ENCODE results near the gene SF3B3. TPM values are rescaled to one million over a fixed set of nuclear protein-coding genes. Genes with fewer than 3 reads are reported as not detected.

Gene SF3B3
- total and polyA plus RNA-seq, 2 donors (not counting 3 experiments of a cell fraction or from before 2014, with no cell fraction given): 167 to 324 TPM

DNA sequence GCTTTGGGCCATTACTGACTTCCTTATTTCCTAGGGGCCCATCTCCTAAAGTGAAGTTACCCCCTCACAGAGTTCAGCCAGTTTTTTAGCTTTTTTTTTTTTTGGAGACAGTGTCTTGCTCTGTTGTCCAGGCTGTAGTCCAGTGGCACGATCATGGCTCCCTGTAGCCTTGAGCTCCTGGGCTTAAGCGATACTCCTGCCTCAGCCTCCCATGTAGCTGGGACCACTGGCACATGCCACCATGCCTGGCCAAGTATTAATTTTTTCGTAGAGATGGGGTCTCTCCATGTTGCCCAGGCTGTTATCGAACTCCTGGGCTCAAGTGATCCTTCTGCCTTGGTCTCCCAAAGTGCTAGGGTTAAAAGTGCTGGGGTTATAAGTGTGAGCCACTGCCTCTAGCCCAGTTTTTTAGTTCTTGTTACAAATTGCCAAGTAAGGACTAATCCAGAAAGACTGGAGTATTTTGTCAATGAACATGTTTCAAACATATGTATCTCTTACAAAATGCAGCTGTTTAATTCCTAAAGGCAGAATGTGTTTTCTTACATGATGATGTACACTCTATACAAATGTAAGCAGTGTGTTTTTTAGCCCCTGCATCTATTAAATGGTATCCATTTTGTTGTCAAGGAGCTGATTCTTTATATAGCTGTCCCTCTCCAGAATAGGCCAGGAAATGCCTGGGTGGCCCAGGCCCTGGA, 73.7 kb downstream of the SF3B3 start:
- TF ChIP-seq FOS (IDR thresholded peaks at IDR 0.05; ENCODE audit: borderline replicate concordance, insufficient read depth, low read length) (no peak), POLR2A (IDR thresholded peaks at IDR 0.05; ENCODE audit: low read depth, low read length) (no peak)
- ChIA-PET POLR2A (no interaction called here), CTCF (interaction anchor here (0.6 kb wide), 1 partner anchor 55 kb away, joined by 3 read pairs; no protein-coding TSS in a partner anchor)
- Histone ChIP-seq H3K4me2 (ENCODE audit: insufficient read depth, low read length) (no peak overlapping the region), H3K9ac (replicated peaks; ENCODE audit: extremely low read depth, insufficient read depth, low read length) (no peak overlapping the region), H3K4me3 (replicated peaks in 1 of 3; ENCODE audit: insufficient read depth in 1 of 3, low read depth in 1 of 3, low read length in 3 of 3) (no peak overlapping the region), H4K20me1 (replicated peaks; ENCODE audit: control insufficient read depth, extremely low read depth, insufficient read depth, low read length) (no peaks in the 10 kb centered on the region), H3K9me1 (replicated peaks; ENCODE audit: control insufficient read depth, extremely low read depth, insufficient read depth, low read length) (no peaks in the 10 kb centered on the region), H3K27me3 (ENCODE audit: control insufficient read depth in 2 of 2, insufficient read depth in 2 of 2, low read length in 2 of 2) (no peaks in the 10 kb centered on the region), H3K4me1 (ENCODE audit: control insufficient read depth, extremely low read depth, insufficient read depth, low read length) (no peaks in the 10 kb centered on the region), H3K79me2 (ENCODE audit: control insufficient read depth, insufficient read depth, low read length) (no peaks in the 10 kb centered on the region), H3K9me3 (replicated peaks; ENCODE audit: control insufficient read depth, insufficient read depth, low read length) (no peaks in the 10 kb centered on the region), H3K27ac (ENCODE audit: insufficient read depth, low read depth, low read length) (no peak overlapping the region), H3K36me3 (ENCODE audit: control insufficient read depth in 2 of 2, extremely low read depth in 1 of 2, insufficient read depth in 2 of 2, low read length in 2 of 2) (no peaks in the 10 kb centered on the region), H2AFZ (ENCODE audit: low read depth, low read length) (no peak overlapping the region)
- intact Hi-C loops (cut with micrococcal nuclease): no loop called here
- DNase-seq (ENCODE audit: low read depth, low spot score) (no peak), FAIRE-seq (no peak)
- no TSS peak for BruUV-seq (replicated peaks)
- dilution Hi-C loops (cut with MboI; ENCODE audit: extremely low pct_ligation_motif_present, low sequenced_read_pairs): no loop called here

DNA sequence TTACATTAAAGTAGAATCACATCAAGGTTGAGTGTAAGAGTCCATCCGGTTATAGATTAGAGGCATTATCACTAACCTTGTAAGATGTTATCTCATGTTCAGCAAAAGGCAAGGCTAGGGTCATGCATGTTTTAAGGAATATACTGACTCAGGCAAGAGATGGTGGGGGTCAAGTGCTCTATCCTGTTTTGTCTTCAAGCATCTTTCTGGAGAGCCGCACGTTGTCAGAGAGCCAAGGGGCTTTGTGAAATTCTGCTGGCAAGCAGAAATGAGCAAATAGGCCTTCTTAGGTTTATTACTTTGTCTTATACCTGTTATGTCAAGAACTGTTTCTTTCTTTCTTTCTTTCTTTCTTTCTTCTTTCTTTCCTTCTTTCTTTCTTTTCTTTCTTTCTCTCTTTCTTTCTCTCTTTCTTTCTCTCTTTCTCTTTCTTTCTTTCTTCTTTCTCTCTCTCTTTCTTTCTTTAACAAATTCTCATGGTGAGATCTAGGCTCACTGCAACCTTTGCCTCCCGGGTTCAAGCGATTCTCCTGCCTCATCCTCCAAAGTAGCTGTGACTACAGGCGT, 75.4 kb downstream of the SF3B3 start:
- FAIRE-seq (no peak), DNase-seq (ENCODE audit: low read depth, low spot score) (no peak)
- no peaks in the 10 kb centered on the region for H3K36me3 ChIP-seq (ENCODE audit: control insufficient read depth in 2 of 2, extremely low read depth in 1 of 2, insufficient read depth in 2 of 2, low read length in 2 of 2)
- no peak overlapping the region for H3K27ac ChIP-seq (ENCODE audit: insufficient read depth, low read depth, low read length)
- no TSS peak for BruUV-seq (replicated peaks)
- H3K4me2 ChIP-seq (ENCODE audit: insufficient read depth, low read length): no peak overlapping the region
- POLR2A ChIA-PET: no interaction called here
- H3K4me3 ChIP-seq (replicated peaks in 1 of 3; ENCODE audit: insufficient read depth in 1 of 3, low read depth in 1 of 3, low read length in 3 of 3): no peak overlapping the region
- no peaks in the 10 kb centered on the region for H3K9me1 ChIP-seq (replicated peaks; ENCODE audit: control insufficient read depth, extremely low read depth, insufficient read depth, low read length)
- H3K9me3 ChIP-seq (replicated peaks; ENCODE audit: control insufficient read depth, insufficient read depth, low read length): no peaks in the 10 kb centered on the region
- dilution Hi-C loops (cut with MboI; ENCODE audit: extremely low pct_ligation_motif_present, low sequenced_read_pairs) (no loop called here), intact Hi-C loops (cut with micrococcal nuclease) (no loop called here)
- H2AFZ ChIP-seq (ENCODE audit: low read depth, low read length): no peak overlapping the region
- no peaks in the 10 kb centered on the region for H3K79me2 ChIP-seq (ENCODE audit: control insufficient read depth, insufficient read depth, low read length)
- H3K9ac ChIP-seq (replicated peaks; ENCODE audit: extremely low read depth, insufficient read depth, low read length): no peak overlapping the region
- H3K4me1 ChIP-seq (ENCODE audit: control insufficient read depth, extremely low read depth, insufficient read depth, low read length): no peaks in the 10 kb centered on the region
- TF ChIP-seq JUN (IDR thresholded peaks at IDR 0.05; ENCODE audit: borderline replicate concordance, insufficient read depth, insufficient read length, low read depth): no peak
- TF ChIP-seq FOS (IDR thresholded peaks at IDR 0.05; ENCODE audit: borderline replicate concordance, insufficient read depth, low read length): no peak
- no peak for TF ChIP-seq POLR2AphosphoS5 (IDR thresholded peaks at IDR 0.05; ENCODE audit: insufficient read depth, low read depth, low read length)
- TF ChIP-seq POLR2A (IDR thresholded peaks at IDR 0.05; ENCODE audit: low read depth, low read length): no peak
- no peak for TF ChIP-seq EZH2 (IDR thresholded peaks at IDR 0.05; ENCODE audit: borderline replicate concordance, low read depth, low read length, severe bottlenecking)
- no peak for TF ChIP-seq MYC (IDR thresholded peaks at IDR 0.05; ENCODE audit: low read depth, low read length)
- no peaks in the 10 kb centered on the region for H3K27me3 ChIP-seq (ENCODE audit: control insufficient read depth in 2 of 2, insufficient read depth in 2 of 2, low read length in 2 of 2)
- CTCF ChIA-PET: no interaction called here
- H4K20me1 ChIP-seq (replicated peaks; ENCODE audit: control insufficient read depth, extremely low read depth, insufficient read depth, low read length): no peaks in the 10 kb centered on the region

Data from endothelial cell of umbilical vein (primary cell).